IMR-90 (cell line): Measurements from ENCODE around the gene GRAMD1B. TPM values are rescaled to one million over a fixed set of nuclear protein-coding genes. Genes with fewer than 3 reads are reported as not detected.
A peak's percentile ranks its signal among the peaks of the same experiment; 100 is the strongest.

Source experiments
- ATAC-seq: fragments of 200-7000 bp; cut with Tn5 transposase; 2 replicates; pipeline ENCODE4 v1.9.1; 2020; ENCODE audit warnings: low read depth, mild to moderate bottlenecking, moderate library complexity
- BruUV-seq: library from RNA; stranded (reverse); fragments of 400-500 nt; replicated peaks from 2 replicates; lab custom pipeline; 2021; lab: Mats Ljungman, UMichigan
- CTCF ChIA-PET: fragments of 300-600 bp; formaldehyde crosslinking; extraction: SDS; loops from one replicate; lab custom pipeline; 2021; ENCODE audit warnings: antibody characterized with exemption; lab: Yijun Ruan, JAX
- POLR2A ChIA-PET: fragments of 300-600 bp; sonication (Branson Sonifier 250); formaldehyde crosslinking; loops from one replicate; lab custom pipeline; 2022; ENCODE audit warnings: antibody characterized with exemption; ENCODE audit not compliant: unreplicated experiment; lab: Charles Lee
- DNase-seq: peaks from one replicate; pipeline ENCODE4 v3.0.0; 2013
- H2AFZ ChIP-seq: replicated peaks from 2 replicates; pipeline ENCODE3; 2013; ENCODE audit warnings: low read length, mild to moderate bottlenecking; ENCODE audit not compliant: poor library complexity
- H2AK5ac ChIP-seq: 2 replicates; pipeline ENCODE4 v1.6.1; 2013; ENCODE audit warnings: low read depth, low read length, inconsistent platforms
- H2AK9ac ChIP-seq: replicated peaks from 2 replicates; pipeline ENCODE3; 2013; ENCODE audit warnings: mild to moderate bottlenecking, low read depth, low read length, moderate library complexity; ENCODE audit not compliant: poor library complexity
- H2BK120ac ChIP-seq: 2 replicates; pipeline ENCODE4 v1.6.1; 2013; ENCODE audit warnings: low read depth, low read length, inconsistent platforms
- H2BK15ac ChIP-seq: 3 replicates; pipeline ENCODE4 v1.6.1; 2013; ENCODE audit warnings: low read depth, low read length, inconsistent platforms
- H2BK20ac ChIP-seq: 2 replicates; pipeline ENCODE4 v1.6.1; 2013; ENCODE audit warnings: low read depth, mild to moderate bottlenecking, inconsistent platforms, low read length, moderate library complexity
- H2BK5ac ChIP-seq: 2 replicates; pipeline ENCODE4 v1.6.1; 2013; ENCODE audit warnings: mild to moderate bottlenecking, low read depth, low read length, inconsistent platforms; ENCODE audit not compliant: poor library complexity, severe bottlenecking
- H3K14ac ChIP-seq: replicated peaks from 2 replicates; pipeline ENCODE4 v1.6.1; 2013; ENCODE audit warnings: low read depth, low read length, inconsistent platforms
- H3K18ac ChIP-seq: 2 replicates; pipeline ENCODE4 v1.6.1; 2013; ENCODE audit warnings: low read depth, low read length, control low read depth
- H3K23ac ChIP-seq: 2 replicates; pipeline ENCODE4 v1.6.1; 2013; ENCODE audit warnings: low read depth, low read length, inconsistent platforms
- H3K27ac ChIP-seq: 2 replicates; pipeline ENCODE4 v1.5.1; 2013; ENCODE audit warnings: mild to moderate bottlenecking, control low read depth, low read length; ENCODE audit not compliant: insufficient read depth
- H3K27me3 ChIP-seq: 2 replicates; pipeline ENCODE4 v1.6.1; 2013; ENCODE audit warnings: low read length; ENCODE audit not compliant: control insufficient read depth, insufficient read depth
- H3K36me3 ChIP-seq: 2 replicates; pipeline ENCODE4 v1.6.1; 2013; ENCODE audit warnings: low read length, mixed read lengths; ENCODE audit not compliant: control insufficient read depth, insufficient read depth
- H3K4ac ChIP-seq: 2 replicates; pipeline ENCODE4 v1.6.1; 2013; ENCODE audit warnings: low read depth, low read length, inconsistent platforms
- H3K4me1 ChIP-seq: 2 replicates; pipeline ENCODE4 v1.6.1; 2013; ENCODE audit warnings: low read length, mixed read lengths; ENCODE audit not compliant: control insufficient read depth, insufficient read depth
- H3K4me2 ChIP-seq: 2 replicates; pipeline ENCODE4 v1.6.1; 2013; ENCODE audit warnings: low read depth, mild to moderate bottlenecking, control low read depth, low read length, moderate library complexity
- H3K4me3 ChIP-seq: 2 replicates; pipeline ENCODE4 v1.5.1; 2013; ENCODE audit warnings: low read depth, mild to moderate bottlenecking, control low read depth, low read length, moderate library complexity; ENCODE audit not compliant: insufficient read depth
- H3K56ac ChIP-seq: 2 replicates; pipeline ENCODE4 v1.6.1; 2013; ENCODE audit warnings: low read length, inconsistent platforms; ENCODE audit not compliant: insufficient read depth; ENCODE audit errors: extremely low read depth
- H3K79me1 ChIP-seq, 2 experiments: 2 replicates each; pipeline ENCODE4 v1.6.1; 2013; ENCODE audit warnings: low read length in 2 of 2, inconsistent platforms in 1 of 2, low read depth in 1 of 2
- H3K9ac ChIP-seq: 2 replicates; pipeline ENCODE4 v1.6.1; 2013; ENCODE audit warnings: low read depth, low read length, control low read depth
- H3K9me1 ChIP-seq: 2 replicates; pipeline ENCODE4 v1.6.1; 2013; ENCODE audit warnings: low read length, inconsistent platforms; ENCODE audit not compliant: insufficient read depth
- H3K9me3 ChIP-seq: 2 replicates; pipeline ENCODE4 v1.6.1; 2013; ENCODE audit warnings: low read length; ENCODE audit not compliant: control insufficient read depth, insufficient read depth
- H4K20me1 ChIP-seq: 2 replicates; pipeline ENCODE4 v1.6.1; 2013; ENCODE audit warnings: low read length, inconsistent platforms; ENCODE audit not compliant: insufficient read depth
- H4K5ac ChIP-seq: 2 replicates; pipeline ENCODE4 v1.6.1; 2013; ENCODE audit warnings: mild to moderate bottlenecking, low read depth, low read length, control low read depth
- H4K8ac ChIP-seq, 2 experiments: 2 replicates each; pipeline ENCODE4 v1.6.1; 2013; ENCODE audit warnings: low read depth in 2 of 2, low read length in 2 of 2, control low read depth in 1 of 2, inconsistent platforms in 1 of 2
- H4K91ac ChIP-seq: 2 replicates; pipeline ENCODE4 v1.6.1; 2013; ENCODE audit warnings: low read depth, low read length, inconsistent platforms; ENCODE audit not compliant: insufficient read depth
- CEBPB ChIP-seq: IDR thresholded peaks from 2 replicates; pipeline ENCODE4 v1.6.1; 2012; ENCODE audit warnings: low read depth, low read length, improper control_type of control experiment
- MAZ ChIP-seq: IDR thresholded peaks from 2 replicates; pipeline ENCODE4 v1.6.1; 2012; ENCODE audit warnings: low read depth, mild to moderate bottlenecking, low read length, improper control_type of control experiment, moderate library complexity, borderline replicate concordance
- SMC3 ChIP-seq: fragments of 150-350 bp; IDR thresholded peaks from 2 replicates; pipeline ENCODE4 v1.6.1; 2016; ENCODE audit warnings: low read depth, mild to moderate bottlenecking, antibody characterized with exemption, low read length, moderate library complexity
- WGBS, 2 experiments: methylation state at CpG; one replicate each; pipeline versions ENCODE4 v1.1.5 to v1.1.7; 2013; ENCODE audit warnings: missing lambda C conversion rate in 2 of 2; ENCODE audit not compliant: insufficient read length in 1 of 2; ENCODE audit errors: extremely low coverage in 2 of 2; 5-methylcytosine and 5-hydroxymethylcytosine counted together
- dilution Hi-C: fragments of 300-500 bp; cut with HindIII; formaldehyde crosslinking; loops from one replicate; pipeline ENCODE4 v1.14.3; 2018; ENCODE audit warnings: low sequenced_read_pairs; ENCODE audit not compliant: unreplicated experiment
- in situ Hi-C: fragments of 300-500 bp; cut with MboI; formaldehyde crosslinking; loops from 3 replicates; pipeline ENCODE4 v1.14.3; 2019; ENCODE audit warnings: low sequenced_read_pairs, inconsistent platforms, mixed read lengths
- intact Hi-C: fragments of 100-400 bp; cut with micrococcal nuclease; formaldehyde crosslinking; loops from 2 replicates; pipeline ENCODE4 v1.10.0; 2022
- polyA plus RNA-seq, 3 experiments: library from polyadenylated mRNA; depleted of rRNA; stranded (reverse); fragments of >200 nt; gene quantifications; 2 replicates each; pipeline ENCODE4 v1.2.3, GENCODE V29; 2012; ENCODE audit warnings: low replicate concordance in 1 of 3
- total RNA-seq: library from RNA; depleted of rRNA; stranded (reverse); fragments of >200 nt; gene quantifications from 2 replicates; pipeline ENCODE4 v1.2.3, GENCODE V29; 2012

The GRAMD1B gene
- total and polyA plus RNA-seq, 2 of the 4 experiments (the other 2 are of a cell fraction), result 7.1 to 7.2 TPM

DNA sequence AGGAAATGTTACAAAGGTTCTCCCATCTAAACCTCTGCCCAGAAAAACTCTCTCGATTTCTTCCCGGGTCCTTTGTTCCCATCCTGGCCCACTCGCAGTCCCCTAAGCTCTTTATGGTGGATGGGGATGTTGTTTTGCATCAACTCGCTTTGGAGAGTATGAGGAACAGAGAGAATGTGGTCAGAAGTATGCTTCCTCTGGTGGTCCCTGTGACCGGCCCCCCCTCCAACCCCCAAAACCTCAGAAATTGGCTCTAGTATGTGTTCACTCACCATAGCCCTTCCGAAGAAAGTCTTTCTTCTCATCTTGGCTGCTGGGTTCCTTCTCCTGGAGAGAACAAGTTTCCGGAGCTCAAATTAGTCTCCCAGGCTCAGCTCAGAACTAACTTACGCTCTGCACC is 54.4 kb downstream of the GRAMD1B start:
- POLR2A ChIA-PET, result no interaction called here
- CTCF ChIA-PET, result interaction anchor here (1.2 to 1.5 kb wide), 2 partner anchors 11 to 78 kb away, joined by 3 to 5 read pairs; no protein-coding TSS in a partner anchor
- Histone ChIP-seq H2BK5ac (no peak overlapping the region), H3K79me1 (peaks cover 7 to 8% of the 10 kb centered on the region in 2 experiments; a peak in 2 of 4 replicates), H3K4me3 (no peak overlapping the region), H2BK20ac (no peak overlapping the region), H2BK120ac (no peak overlapping the region), H3K4me1 (no peaks in the 10 kb centered on the region), H2AK9ac (peak overlapping the region; percentile 63), H2AK5ac (no peak overlapping the region), H3K18ac (no peak overlapping the region), H3K4me2 (no peak overlapping the region), H3K27ac (no peak overlapping the region), H3K9ac (no peak overlapping the region), H2BK15ac (no peak overlapping the region), H3K9me1 (peaks cover 3% of the 10 kb centered on the region; the same call in 1 of the 2 replicates), H4K91ac (no peak overlapping the region), H3K27me3 (no peaks in the 10 kb centered on the region), H3K14ac (no peak overlapping the region), H3K23ac (no peak overlapping the region), H2AFZ (no peak overlapping the region), H3K56ac (no peak overlapping the region), H3K4ac (no peak overlapping the region), H3K9me3 (no peaks in the 10 kb centered on the region), H4K20me1 (no peaks in the 10 kb centered on the region), H4K5ac (no peak overlapping the region), H4K8ac (no peak overlapping the region), H3K36me3 (peaks cover 1% of the 10 kb centered on the region; the same call in 1 of the 2 replicates)
- DNase-seq (no peak), ATAC-seq (no peak)
- no TSS peak for BruUV-seq
- in situ Hi-C loops (no loop called here), dilution Hi-C loops (no loop called here), intact Hi-C loops (no loop called here)
- no CpG with 5 or more reads among the region's 8 CpGs for WGBS, 2 experiments
- TF ChIP-seq CEBPB (no peak), MAZ (no peak), SMC3 (no peak)
